ENCODE measurements around the gene DGCR6. TPM values are rescaled to one million over a fixed set of nuclear protein-coding genes. Genes with fewer than 3 reads are reported as not detected.
"Not testable (repeated sequence)": the region's sequence is repeated elsewhere in the genome, so short reads cannot be mapped to it uniquely, and the experiment has no call there.

The DGCR6 gene
- total RNA-seq, result 1 to 10 TPM; 1.1 to 7.9 (median 3.2) TPM

- TF ChIP-seq, protein P1, sequence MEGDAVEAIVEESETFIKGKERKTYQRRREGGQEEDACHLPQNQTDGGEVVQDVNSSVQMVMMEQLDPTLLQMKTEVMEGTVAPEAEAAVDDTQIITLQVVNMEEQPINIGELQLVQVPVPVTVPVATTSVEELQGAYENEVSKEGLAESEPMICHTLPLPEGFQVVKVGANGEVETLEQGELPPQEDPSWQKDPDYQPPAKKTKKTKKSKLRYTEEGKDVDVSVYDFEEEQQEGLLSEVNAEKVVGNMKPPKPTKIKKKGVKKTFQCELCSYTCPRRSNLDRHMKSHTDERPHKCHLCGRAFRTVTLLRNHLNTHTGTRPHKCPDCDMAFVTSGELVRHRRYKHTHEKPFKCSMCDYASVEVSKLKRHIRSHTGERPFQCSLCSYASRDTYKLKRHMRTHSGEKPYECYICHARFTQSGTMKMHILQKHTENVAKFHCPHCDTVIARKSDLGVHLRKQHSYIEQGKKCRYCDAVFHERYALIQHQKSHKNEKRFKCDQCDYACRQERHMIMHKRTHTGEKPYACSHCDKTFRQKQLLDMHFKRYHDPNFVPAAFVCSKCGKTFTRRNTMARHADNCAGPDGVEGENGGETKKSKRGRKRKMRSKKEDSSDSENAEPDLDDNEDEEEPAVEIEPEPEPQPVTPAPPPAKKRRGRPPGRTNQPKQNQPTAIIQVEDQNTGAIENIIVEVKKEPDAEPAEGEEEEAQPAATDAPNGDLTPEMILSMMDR (IDR thresholded peaks at IDR 0.05), result no peak
- TF ChIP-seq POLR2AphosphoS5 (IDR thresholded peaks at IDR 0.05) (no peak), EP300 (IDR thresholded peaks at IDR 0.05) (no peak), POLR2A (IDR thresholded peaks at IDR 0.05) (no peak)
- Histone ChIP-seq H3K9me3 (no peaks in the 10 kb centered on the region), H3K27ac (no peak within 1 kb of the TSS), H3K36me3 (no peaks in the 10 kb centered on the region), H3K27me3 (no peaks in the 10 kb centered on the region), H3K4me1 (no peaks in the 10 kb centered on the region), H3K4me3 (no peak within 1 kb of the TSS)
- ATAC-seq, result peak; percentile 96
- no CpG with 5 or more reads among the region's 77 CpGs for WGBS, 2 donors (ENCODE audit: low coverage in 1 of 2)
These were observed at the start of gene DGCR6 for GRCh38 chr22:18905540-18906409. Gene DGCR6 (plus strand): TSS chr22:18906320. CDS start chr22:18906375, 55 bp downstream.

- 33% methylated on average over 1 of the region's 7 CpGs; no CpG with 5 or more reads in 1 of the 2 donors for WGBS, 2 donors (ENCODE audit: low coverage in 1 of 2)
These were observed 46.8 kb upstream of the DGCR6 start for GRCh38 chr22:18859314-18859713.

DNA sequence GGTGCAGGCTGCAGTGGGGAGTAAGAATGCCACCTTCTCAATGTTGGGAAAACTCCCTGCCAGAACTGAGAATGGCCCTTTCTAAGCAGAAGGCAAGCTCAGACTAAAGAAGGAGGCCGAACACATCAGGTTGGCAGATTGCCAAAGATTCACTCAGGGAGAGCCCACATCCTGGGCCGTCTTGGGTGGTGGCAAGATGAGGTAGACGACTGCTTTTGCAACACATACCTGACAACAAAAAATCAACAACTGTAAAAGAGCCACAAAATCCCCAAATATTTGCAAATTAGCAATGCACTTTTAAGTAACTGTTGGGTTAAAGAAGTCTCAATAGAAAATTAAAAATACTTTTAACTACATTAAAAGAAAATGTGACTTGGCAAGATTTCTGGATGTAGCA, 24.9 kb upstream of the DGCR6 start:
- H3K4me1 ChIP-seq, ATAC-seq, H3K9me3 ChIP-seq, H3K4me3 ChIP-seq, H3K27me3 ChIP-seq, H3K27ac ChIP-seq, H3K36me3 ChIP-seq: not testable (repeated sequence)
- WGBS, 2 donors (ENCODE audit: low coverage in 1 of 2), result 15 to 42% methylated on average over 2 to 3 of the region's 3 CpGs

More at GRCh38 chr22:18859314-18859713, 46.8 kb upstream of the DGCR6 start:
- not testable (repeated sequence) for H3K9me3 ChIP-seq, H3K4me3 ChIP-seq, ATAC-seq, H3K27ac ChIP-seq, H3K36me3 ChIP-seq, H3K4me1 ChIP-seq, H3K27me3 ChIP-seq

DNA sequence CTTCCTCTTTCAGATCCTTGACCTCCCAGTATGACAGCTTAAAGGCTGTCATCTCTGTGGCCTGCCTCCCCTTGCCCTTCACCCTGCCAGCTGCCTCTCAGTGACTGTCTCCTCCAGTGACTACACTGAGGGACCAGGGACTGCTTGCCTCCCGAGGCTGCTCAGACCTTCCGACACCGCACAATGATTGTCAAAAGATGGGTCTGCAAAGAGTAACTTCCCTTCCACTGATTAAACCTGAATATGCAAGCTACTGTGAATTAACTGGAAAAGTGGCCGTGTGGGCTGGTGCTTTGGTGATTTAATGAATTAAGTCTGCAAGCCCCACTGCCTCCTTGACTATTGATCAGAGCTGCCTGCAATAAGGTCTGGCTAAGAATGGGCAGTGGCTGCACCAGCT, 21.7 kb upstream of the DGCR6 start:
- not testable (repeated sequence) for H3K4me1 ChIP-seq, H3K27me3 ChIP-seq, H3K9me3 ChIP-seq, H3K4me3 ChIP-seq, H3K27ac ChIP-seq, ATAC-seq, H3K36me3 ChIP-seq
- WGBS, 2 donors (ENCODE audit: low coverage in 1 of 2), result 60 to 67% methylated on average over 1 to 2 of the region's 4 CpGs

GRCh38 chr22:18888115-18888514, 18.0 kb upstream of the DGCR6 start:
- WGBS, 2 donors (ENCODE audit: low coverage in 1 of 2), result no CpG with 5 or more reads among the region's 8 CpGs

GRCh38 chr22:18890510-18891192, 15.5 kb upstream of the DGCR6 start:
- not testable (repeated sequence) for H3K4me3 ChIP-seq, H3K4me1 ChIP-seq, H3K27me3 ChIP-seq, H3K36me3 ChIP-seq, H3K27ac ChIP-seq, ATAC-seq, H3K9me3 ChIP-seq
- 40% methylated on average over 1 of the region's 5 CpGs; no CpG with 5 or more reads in 1 of the 2 donors for WGBS, 2 donors (ENCODE audit: low coverage in 1 of 2)

More at GRCh38 chr22:18888115-18888514, 18.0 kb upstream of the DGCR6 start:
- Histone ChIP-seq H3K9me3 (no peaks in the 10 kb centered on the region), H3K36me3 (no peaks in the 10 kb centered on the region), H3K27ac (no peak overlapping the region), H3K27me3 (no peaks in the 10 kb centered on the region), H3K4me1 (no peaks in the 10 kb centered on the region), H3K4me3 (no peak overlapping the region)
- no peak for ATAC-seq
- TF ChIP-seq, protein P1 (IDR thresholded peaks at IDR 0.05), result no peak
- TF ChIP-seq POLR2A (IDR thresholded peaks at IDR 0.05), result no peak
- TF ChIP-seq POLR2AphosphoS5 (IDR thresholded peaks at IDR 0.05), result no peak
- no peak for TF ChIP-seq EP300 (IDR thresholded peaks at IDR 0.05)

GRCh38 chr22:18893775-18894174, 12.3 kb upstream of the DGCR6 start:
- not testable (repeated sequence) for H3K36me3 ChIP-seq, H3K9me3 ChIP-seq, ATAC-seq, H3K4me1 ChIP-seq, H3K27me3 ChIP-seq, H3K27ac ChIP-seq, H3K4me3 ChIP-seq
- WGBS, 2 donors (ENCODE audit: low coverage in 1 of 2), result no CpG with 5 or more reads among the region's 4 CpGs

- ATAC-seq, H3K27ac ChIP-seq: not testable (repeated sequence)
- WGBS, 2 donors (ENCODE audit: low coverage in 1 of 2), result 83 to 100% methylated on average over 1 to 3 of the region's 7 CpGs
These were observed 10.0 kb upstream of the DGCR6 start for GRCh38 chr22:18896037-18896657.

GRCh38 chr22:18906410-18906745, 258 bp downstream of the DGCR6 start:
- H3K36me3 ChIP-seq, H3K4me3 ChIP-seq, H3K27me3 ChIP-seq, H3K4me1 ChIP-seq, H3K9me3 ChIP-seq, H3K27ac ChIP-seq: not testable (repeated sequence)
- ATAC-seq, result peak; percentile 35
- WGBS, 2 donors (ENCODE audit: low coverage in 1 of 2), result no CpG with 5 or more reads among the region's 36 CpGs

More at GRCh38 chr22:18896037-18896657, 10.0 kb upstream of the DGCR6 start:
- H3K4me3 ChIP-seq, H3K36me3 ChIP-seq, H3K27me3 ChIP-seq, H3K4me1 ChIP-seq, H3K9me3 ChIP-seq: not testable (repeated sequence)
